DND-41 (cell line): ENCODE data around the gene ANO2.

ENCODE experiments used
- ATAC-seq: fragments of 200-7000 bp; cut with Tn5 transposase; 3 replicates; pipeline ENCODE4 v1.9.1; 2021; ENCODE audit warnings: low read depth; ENCODE audit not compliant: insufficient read depth
- DNase-seq: peaks from one replicate; pipeline ENCODE4 v3.0.0-alpha.2; 2020
- H2AFZ ChIP-seq: 2 replicates; pipeline ENCODE4 v1.6.0; 2012; ENCODE audit warnings: low read depth, low read length
- H3K27ac ChIP-seq: 2 replicates; pipeline ENCODE4 v1.5.1; 2012; ENCODE audit warnings: low read length, inconsistent platforms
- H3K27me3 ChIP-seq: fragments of 200-600 bp; sonication (generic); 2 replicates; pipeline ENCODE4 v1.6.0; 2012; ENCODE audit warnings: low read length, mild to moderate bottlenecking, inconsistent platforms; ENCODE audit not compliant: insufficient read depth, poor library complexity
- H3K36me3 ChIP-seq: 2 replicates; pipeline ENCODE4 v1.5.1; 2012; ENCODE audit warnings: low read length, inconsistent platforms; ENCODE audit not compliant: insufficient read depth
- H3K4me1 ChIP-seq: 2 replicates; pipeline ENCODE4 v1.5.1; 2012; ENCODE audit warnings: mild to moderate bottlenecking, low read length; ENCODE audit not compliant: insufficient read depth
- H3K4me2 ChIP-seq: 2 replicates; pipeline ENCODE4 v1.6.0; 2012; ENCODE audit warnings: mild to moderate bottlenecking, moderate library complexity, low read length, inconsistent platforms; ENCODE audit not compliant: insufficient read depth
- H3K4me3 ChIP-seq, 2 experiments: fragments of 200-600 bp in 1 of 2; shearing (Covaris generic) in 1 of 2; 2 replicates each; pipeline ENCODE4 v1.5.1; 2012 to 2016; ENCODE audit warnings: inconsistent platforms in 2 of 2, low read length in 2 of 2, mild to moderate bottlenecking in 2 of 2, low read depth in 1 of 2, moderate library complexity in 1 of 2
- H3K79me2 ChIP-seq: 2 replicates; pipeline ENCODE4 v1.6.0; 2012; ENCODE audit warnings: low read length, inconsistent platforms; ENCODE audit not compliant: insufficient read depth
- H3K9ac ChIP-seq: 2 replicates; pipeline ENCODE4 v1.6.0; 2012; ENCODE audit warnings: low read depth, mild to moderate bottlenecking, inconsistent platforms, low read length, moderate library complexity
- H3K9me3 ChIP-seq: 2 replicates; pipeline ENCODE4 v1.5.1; 2012; ENCODE audit warnings: low read length, moderate library complexity, mild to moderate bottlenecking, inconsistent platforms; ENCODE audit not compliant: insufficient read depth, severe bottlenecking
- H4K20me1 ChIP-seq: 2 replicates; pipeline ENCODE4 v1.6.0; 2012; ENCODE audit warnings: low read length; ENCODE audit not compliant: insufficient read depth
- CTCF ChIP-seq: IDR thresholded peaks from 2 replicates; pipeline ENCODE4 v1.5.1; 2012; ENCODE audit warnings: borderline replicate concordance, low read length, moderate library complexity, mild to moderate bottlenecking; ENCODE audit not compliant: poor library complexity, severe bottlenecking; ENCODE audit errors: extremely low read depth
- EZH2 ChIP-seq: IDR thresholded peaks from 3 replicates; pipeline ENCODE4 v1.6.1; 2012; ENCODE audit warnings: borderline replicate concordance, low read depth, mild to moderate bottlenecking, moderate library complexity, low read length, inconsistent platforms; ENCODE audit not compliant: severe bottlenecking

The ANO2 gene

GRCh38 chr12:5924342-5924741 lies 20.7 kb downstream of the ANO2 start:
- no peaks in the 10 kb centered on the region for H3K27me3 ChIP-seq
- TF ChIP-seq EZH2 (no peak), CTCF (no peak)

GRCh38 chr12:5923751-5924150 lies 21.3 kb downstream of the ANO2 start:
- ATAC-seq (no peak), DNase-seq (no peak)
- Histone ChIP-seq H3K4me1 (no peaks in the 10 kb centered on the region), H2AFZ (no peak overlapping the region), H3K4me2 (no peak overlapping the region), H3K79me2 (no peaks in the 10 kb centered on the region), H3K9ac (no peak overlapping the region), H3K4me3 (no peak overlapping the region), H3K27me3 (no peaks in the 10 kb centered on the region), H3K9me3 (no peaks in the 10 kb centered on the region), H3K27ac (no peak overlapping the region), H4K20me1 (no peaks in the 10 kb centered on the region), H3K36me3 (no peaks in the 10 kb centered on the region)
- TF ChIP-seq CTCF, result no peak
- no peak for TF ChIP-seq EZH2

More at GRCh38 chr12:5924342-5924741, 20.7 kb downstream of the ANO2 start:
- Histone ChIP-seq H3K27ac (no peak overlapping the region), H3K36me3 (no peaks in the 10 kb centered on the region), H3K9ac (no peak overlapping the region), H3K4me1 (no peaks in the 10 kb centered on the region), H3K4me3 (no peak overlapping the region), H3K9me3 (no peaks in the 10 kb centered on the region), H3K4me2 (no peak overlapping the region), H4K20me1 (no peaks in the 10 kb centered on the region), H3K79me2 (no peaks in the 10 kb centered on the region), H2AFZ (no peak overlapping the region)
- DNase-seq (no peak), ATAC-seq (no peak)

GRCh38 chr12:5923043-5923605 lies 21.9 kb downstream of the ANO2 start:
- Histone ChIP-seq H3K79me2 (no peaks in the 10 kb centered on the region), H3K36me3 (no peaks in the 10 kb centered on the region), H3K9ac (no peak overlapping the region), H3K9me3 (no peaks in the 10 kb centered on the region), H3K4me3 (no peak overlapping the region), H2AFZ (no peak overlapping the region), H3K27me3 (no peaks in the 10 kb centered on the region), H3K4me1 (no peaks in the 10 kb centered on the region), H4K20me1 (no peaks in the 10 kb centered on the region), H3K4me2 (no peak overlapping the region), H3K27ac (no peak overlapping the region)
- ATAC-seq, result no peak
- TF ChIP-seq EZH2, result no peak
- DNase-seq, result no peak

- H3K4me3 ChIP-seq, result no peak overlapping the region
- DNase-seq, result no peak
- H3K79me2 ChIP-seq, result no peaks in the 10 kb centered on the region
- no peak overlapping the region for H2AFZ ChIP-seq
- no peaks in the 10 kb centered on the region for H3K27me3 ChIP-seq
- no peak overlapping the region for H3K4me2 ChIP-seq
- H3K36me3 ChIP-seq, result no peaks in the 10 kb centered on the region
- H3K9me3 ChIP-seq, result no peaks in the 10 kb centered on the region
- no peak overlapping the region for H3K9ac ChIP-seq
- H3K4me1 ChIP-seq, result no peaks in the 10 kb centered on the region
- no peak overlapping the region for H3K27ac ChIP-seq
- no peaks in the 10 kb centered on the region for H4K20me1 ChIP-seq
- TF ChIP-seq EZH2 (no peak), CTCF (no peak)
- no peak for ATAC-seq
These were observed 22.8 kb downstream of the ANO2 start for GRCh38 chr12:5921966-5922899.
